GM23338 (cell line): ENCODE results near the gene IFITM1. TPM values are rescaled to one million over a fixed set of nuclear protein-coding genes. Genes with fewer than 3 reads are reported as not detected.

ENCODE experiments used
- EZH2 ChIP-seq: fragments of 200-600 bp; sonication (generic); IDR thresholded peaks from one replicate; pipeline ENCODE4 v1.8.0; 2017; ENCODE audit warnings: antibody characterized with exemption, mild to moderate bottlenecking, low read depth; ENCODE audit not compliant: unreplicated experiment
- EZH2phosphoT487 ChIP-seq: fragments of 200-600 bp; sonication (generic); IDR thresholded peaks from one replicate; pipeline ENCODE4 v1.8.1; 2018; ENCODE audit warnings: antibody characterized with exemption; ENCODE audit not compliant: unreplicated experiment
- POLR2AphosphoS5 ChIP-seq: IDR thresholded peaks from 2 replicates; pipeline ENCODE4 v1.6.1; 2016; ENCODE audit warnings: antibody characterized with exemption, low read depth
- REST ChIP-seq: IDR thresholded peaks from one replicate; pipeline ENCODE4 v1.6.1; 2018; ENCODE audit warnings: antibody characterized with exemption; ENCODE audit not compliant: unreplicated experiment
- STAT1 ChIP-seq: IDR thresholded peaks from one replicate; pipeline ENCODE4 v1.6.1; 2016; ENCODE audit warnings: antibody characterized with exemption; ENCODE audit not compliant: unreplicated experiment
- ZNF114 ChIP-seq: fragments of 250-450 bp; sonication (Bioruptor Pico); IDR thresholded peaks from 2 replicates; pipeline ENCODE4 v1.5.0; 2020; ENCODE audit warnings: mild to moderate bottlenecking, moderate library complexity
- ZNF462 ChIP-seq: fragments of 250-450 bp; sonication (Bioruptor Pico); IDR thresholded peaks from 2 replicates; pipeline ENCODE4 v1.5.0; 2020; ENCODE audit warnings: mild to moderate bottlenecking, moderate library complexity
- polyA plus RNA-seq: library from polyadenylated mRNA; unstranded; fragments of >200 nt; fragmentation: Nextera tagmentation; extraction: Ambion mirVana; gene quantifications from 2 replicates; pipeline ENCODE4 v1.2.1, GENCODE V29; 2016
- total RNA-seq: library from RNA; depleted of rRNA; stranded (reverse); fragments of >200 nt; shearing (Covaris generic); gene quantifications from 2 replicates; pipeline ENCODE4 v1.2.3, GENCODE V29; 2014

The IFITM1 gene
- total and polyA plus RNA-seq, 2 experiments from 2014 or later = 396 to 1,194 TPM

- no peak for TF ChIP-seq ZNF462 (CRISPR knock-in tag)
- no peak for TF ChIP-seq STAT1
- TF ChIP-seq EZH2phosphoT487 = no peak
- no peak for TF ChIP-seq POLR2AphosphoS5
- no peak for TF ChIP-seq ZNF114 (CRISPR knock-in tag)
- TF ChIP-seq REST = no peak
- no peak for TF ChIP-seq EZH2
Measured at GRCh38 chr11:359181-359714, 45.4 kb downstream of the IFITM1 start (continued).
